GM19324 (cell line): ENCODE results near the gene ACER3.
"Not testable (repeated sequence)": the region's sequence is repeated elsewhere in the genome, so short reads cannot be mapped to it uniquely, and the experiment has no call there.

Source experiments
- ATAC-seq: cut with Tn5 transposase; IDR thresholded peaks from one replicate; pipeline ENCODE4 v1.9.1; 2021; ENCODE audit warnings: mild to moderate bottlenecking, moderate library complexity; ENCODE audit not compliant: unreplicated experiment, low FRiP score

Gene ACER3

GRCh38 chr11:76916712-76917111, 56.0 kb downstream of the ACER3 start:
- ATAC-seq, result no peak

GRCh38 chr11:76918941-76919386, 58.2 kb downstream of the ACER3 start:
- no peak for ATAC-seq

GRCh38 chr11:76919467-76919866, 58.7 kb downstream of the ACER3 start:
- ATAC-seq, result no peak

GRCh38 chr11:76919887-76920746, 59.4 kb downstream of the ACER3 start:
- peak; percentile 66 for ATAC-seq

- no peak for ATAC-seq
Measured at GRCh38 chr11:76927160-76927559, 66.4 kb downstream of the ACER3 start.

- ATAC-seq, result no peak
Measured at GRCh38 chr11:76935042-76935441, 74.3 kb downstream of the ACER3 start.

- ATAC-seq, result no peak
Measured at GRCh38 chr11:76939219-76939631, 78.5 kb downstream of the ACER3 start.

GRCh38 chr11:76944225-76944624, 83.5 kb downstream of the ACER3 start:
- no peak for ATAC-seq

GRCh38 chr11:76946223-76946622, 85.5 kb downstream of the ACER3 start:
- no peak for ATAC-seq

- ATAC-seq, result no peak
Measured at GRCh38 chr11:76947190-76947589, 86.5 kb downstream of the ACER3 start.

GRCh38 chr11:76947800-76948199, 87.1 kb downstream of the ACER3 start:
- ATAC-seq, result no peak

GRCh38 chr11:76955459-76956114, 94.9 kb downstream of the ACER3 start:
- no peak for ATAC-seq

GRCh38 chr11:76962583-76963416, 102.1 kb downstream of the ACER3 start:
- ATAC-seq, result no peak

- ATAC-seq, result not testable (repeated sequence)
Measured at GRCh38 chr11:76963417-76964168, 102.9 kb downstream of the ACER3 start.

- no peak for ATAC-seq
Measured at GRCh38 chr11:76972051-76972450, 111.3 kb downstream of the ACER3 start.

- ATAC-seq, result no peak
Measured at GRCh38 chr11:76974179-76974891, 113.6 kb downstream of the ACER3 start.

- no peak for ATAC-seq
Measured at GRCh38 chr11:76975513-76975912, 114.8 kb downstream of the ACER3 start.

- ATAC-seq, result no peak
Measured at GRCh38 chr11:76977791-76978190, 117.1 kb downstream of the ACER3 start.

- ATAC-seq, result no peak
Measured at GRCh38 chr11:76978239-76978638, 117.5 kb downstream of the ACER3 start.

- ATAC-seq, result no peak
Measured at GRCh38 chr11:76978818-76979217, 118.1 kb downstream of the ACER3 start.
